GM08714 (cell line): Measurements from ENCODE around the gene ZDHHC11B.
"Not testable (repeated sequence)": the region's sequence is repeated elsewhere in the genome, so short reads cannot be mapped to it uniquely, and the experiment has no call there.

Experiments used
- H3K4me3 ChIP-seq: fragments of 200-500 bp; sonication (Bioruptor generic); 2 replicates; pipeline ENCODE4 v1.5.1; 2014; ENCODE audit warnings: mild to moderate bottlenecking, low read length, inconsistent platforms
- ZNF274 ChIP-seq: IDR thresholded peaks from 2 replicates; pipeline ENCODE4 v1.6.1; 2012; ENCODE audit warnings: mild to moderate bottlenecking, low read depth, low read length

The ZDHHC11B gene

DNA sequence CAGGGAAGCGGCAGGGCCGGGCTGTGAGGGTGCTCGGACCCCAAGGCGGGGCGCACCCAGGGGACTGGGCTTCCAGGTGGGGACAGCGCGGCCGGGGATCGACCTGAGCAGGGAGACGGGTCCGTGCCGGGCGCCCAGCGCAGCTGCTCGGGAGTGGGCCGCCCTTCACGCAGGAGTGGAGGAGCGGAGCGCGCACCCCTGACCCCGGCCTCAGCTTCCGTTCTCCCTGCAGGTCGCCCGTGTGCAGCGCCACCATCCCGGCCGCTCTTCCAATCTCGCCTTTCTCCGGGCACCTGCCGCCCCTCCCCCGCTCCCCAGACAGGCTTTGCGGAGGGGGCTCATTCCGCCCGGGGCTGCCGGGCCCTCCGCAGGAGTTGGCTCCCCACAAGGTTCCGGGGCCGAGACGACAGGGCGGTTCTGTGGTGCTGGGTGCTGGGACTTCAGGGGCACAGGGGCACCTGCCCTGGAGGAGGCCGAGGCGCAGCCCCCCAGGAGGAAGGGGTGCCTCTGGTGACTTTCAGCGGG lies 714 bp upstream of the ZDHHC11B start:
- H3K4me3 ChIP-seq: peak overlapping the region; percentile 68; the same call in 1 of the 2 replicates

DNA sequence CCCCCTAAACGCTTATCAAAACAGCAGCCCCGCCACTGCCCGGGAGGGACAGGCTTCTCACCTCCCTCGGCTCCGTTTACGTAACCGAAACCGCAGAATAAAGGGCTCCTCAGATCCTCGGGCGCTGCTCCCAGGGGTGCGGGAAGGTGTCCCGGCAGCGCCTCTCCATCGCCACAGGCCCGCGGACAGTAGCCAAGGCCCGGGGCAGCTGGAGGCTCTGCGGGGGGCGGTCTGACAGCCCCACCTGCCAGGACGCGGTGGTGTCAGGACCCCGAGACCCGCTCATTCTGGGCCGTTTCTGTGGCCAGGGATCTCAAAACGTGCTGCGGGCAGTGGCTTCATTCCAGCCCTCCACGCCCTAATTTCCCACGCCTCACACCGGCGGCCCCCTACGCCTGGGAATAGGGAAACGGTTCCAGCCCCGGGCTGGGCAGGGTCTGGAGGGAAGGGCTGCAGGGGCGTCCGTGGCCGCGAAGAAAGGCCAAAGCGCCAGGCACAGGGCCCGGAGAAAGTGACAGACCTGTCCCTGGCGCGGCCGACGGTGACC lies 575 bp downstream of the ZDHHC11B start:
- H3K4me3 ChIP-seq: peak overlapping the region; percentile 20; the same call in 1 of the 2 replicates

DNA sequence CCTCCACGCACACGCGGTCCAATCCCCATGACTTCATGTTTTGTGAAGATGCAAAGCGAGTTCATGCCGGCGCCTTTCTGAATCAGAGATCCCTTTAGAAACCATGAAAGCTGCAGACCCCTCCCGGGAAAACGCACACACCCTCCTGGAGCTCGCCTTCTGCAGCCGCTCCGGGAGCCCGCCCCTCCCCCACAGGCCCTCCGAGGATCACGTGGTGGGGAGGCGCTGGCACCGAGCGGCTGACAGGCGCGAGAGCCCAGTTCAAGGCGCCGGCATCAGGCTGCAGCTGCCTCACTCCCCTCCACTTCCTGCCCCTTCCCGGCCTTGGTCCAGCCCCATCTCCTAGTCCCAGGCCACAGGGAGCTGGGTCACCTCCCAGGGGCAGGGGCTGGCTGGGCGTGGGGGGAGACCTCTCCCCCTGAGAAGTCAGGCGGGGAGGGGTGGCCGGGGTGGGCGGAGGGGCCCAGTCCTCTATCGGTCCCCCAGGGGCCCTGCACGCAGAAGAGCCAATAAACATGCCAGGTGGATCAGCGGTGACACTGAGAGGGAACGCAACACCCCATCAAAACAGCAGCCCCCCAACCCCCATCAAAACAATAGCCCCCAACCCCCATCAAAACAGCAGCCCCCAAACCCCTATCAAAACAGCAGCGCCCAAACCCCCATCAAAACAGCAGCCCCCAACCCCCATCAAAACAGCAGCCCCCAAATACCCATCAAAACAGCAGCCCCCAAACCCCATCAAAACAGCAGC lies 1.3 kb downstream of the ZDHHC11B start:
- not testable (repeated sequence) for H3K4me3 ChIP-seq

DNA sequence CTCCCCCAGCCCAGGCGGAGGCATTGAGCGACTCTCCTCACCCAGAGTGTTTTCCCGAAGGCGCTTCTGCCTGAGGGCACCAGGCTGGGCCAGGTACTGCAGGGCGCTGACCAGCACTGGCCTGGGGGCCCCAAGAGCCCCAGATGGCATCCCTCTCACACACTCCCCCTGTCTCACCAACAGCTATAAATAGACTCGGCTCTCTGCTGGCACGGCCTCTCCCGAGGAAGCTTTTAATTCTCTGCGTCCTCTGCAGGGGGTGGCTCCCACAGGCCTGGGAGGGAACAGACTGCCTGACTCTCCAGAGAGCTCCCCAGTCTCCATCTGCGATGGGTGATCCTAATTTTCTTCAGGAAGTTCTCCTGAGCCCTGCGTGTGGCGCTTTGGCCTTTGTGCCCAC lies 2.2 kb downstream of the ZDHHC11B start:
- not testable (repeated sequence) for H3K4me3 ChIP-seq

DNA sequence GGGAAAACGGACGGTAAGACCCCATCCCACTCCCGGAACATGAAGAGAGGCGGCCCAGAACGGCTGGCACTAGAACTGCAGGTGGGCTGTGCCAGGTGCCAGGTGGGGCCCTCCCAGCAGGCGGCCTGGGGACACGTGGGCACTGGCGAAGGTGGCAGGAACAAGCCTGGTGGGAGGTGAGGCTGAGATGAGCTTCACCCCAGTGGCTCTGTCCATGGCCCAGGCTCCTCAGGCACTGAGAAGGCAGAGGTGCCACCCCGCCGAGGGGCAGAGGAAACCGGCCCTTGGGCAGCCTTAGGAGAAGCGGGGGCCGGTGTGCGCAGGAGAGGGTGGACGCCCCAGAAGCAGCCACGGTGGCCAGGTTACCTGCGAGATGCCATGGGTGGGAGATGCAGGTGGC lies 4.0 kb downstream of the ZDHHC11B start:
- not testable (repeated sequence) for H3K4me3 ChIP-seq

DNA sequence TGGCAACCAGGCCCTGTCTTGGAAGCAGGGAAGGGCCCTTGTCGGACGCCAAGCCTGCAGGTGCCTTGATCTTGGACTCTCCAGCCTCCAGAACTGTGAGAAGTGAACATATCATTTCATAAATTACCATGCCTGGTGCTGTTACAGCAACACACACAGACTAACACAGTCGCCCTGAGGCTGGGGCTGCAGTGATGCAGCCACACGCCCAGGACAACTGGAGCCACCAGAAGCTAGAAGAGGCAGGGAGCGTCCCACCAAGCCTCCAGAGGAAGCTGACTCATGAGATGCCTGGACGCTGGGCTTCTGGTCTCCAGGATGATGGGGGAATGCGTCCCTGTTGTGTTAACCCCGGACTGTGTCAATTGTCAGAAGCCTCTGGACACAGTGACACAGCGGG lies 5.6 kb downstream of the ZDHHC11B start:
- H3K4me3 ChIP-seq: not testable (repeated sequence)

DNA sequence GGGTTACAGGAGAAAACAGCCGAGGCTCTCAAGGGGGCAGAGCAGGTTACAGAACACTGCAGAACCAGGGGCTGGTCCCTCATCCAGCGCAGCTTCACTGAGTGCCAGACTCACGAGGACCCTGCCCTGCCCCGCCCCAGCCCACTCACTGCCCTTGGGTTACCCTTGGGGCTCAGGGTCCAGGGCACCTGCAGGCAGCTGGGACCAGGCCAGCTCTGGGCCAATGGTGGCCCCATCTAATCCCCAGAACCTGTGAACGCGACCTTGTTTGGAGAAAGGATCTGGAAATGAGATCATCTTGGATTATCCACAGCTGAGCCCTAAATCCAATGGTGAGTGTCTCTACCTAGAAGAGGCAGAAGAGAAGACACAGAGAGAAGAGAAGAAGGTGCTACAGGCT lies 6.1 kb downstream of the ZDHHC11B start:
- not testable (repeated sequence) for H3K4me3 ChIP-seq

DNA sequence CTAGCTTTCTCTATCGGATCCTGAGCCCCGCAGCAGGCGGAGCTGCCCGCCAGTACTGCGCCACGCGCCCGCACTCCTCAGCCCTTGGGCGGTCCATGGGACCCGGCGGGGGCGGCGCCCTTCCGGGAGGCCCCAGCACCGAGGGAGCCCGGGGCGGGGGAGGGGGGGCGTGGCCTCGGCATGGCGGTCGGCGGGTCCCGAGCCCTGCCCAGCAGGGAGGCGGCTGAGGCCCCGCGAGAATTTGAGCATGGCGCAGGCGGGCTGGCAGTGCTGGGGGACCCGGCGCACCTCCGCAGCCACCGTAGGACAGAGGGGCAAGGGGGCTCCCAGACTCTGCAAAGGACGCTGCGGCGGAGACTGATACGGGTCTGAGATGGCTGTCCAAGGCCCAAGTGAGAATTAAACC lies 6.8 kb downstream of the ZDHHC11B start:
- TF ChIP-seq ZNF274: no peak
- H3K4me3 ChIP-seq: no peak overlapping the region

DNA sequence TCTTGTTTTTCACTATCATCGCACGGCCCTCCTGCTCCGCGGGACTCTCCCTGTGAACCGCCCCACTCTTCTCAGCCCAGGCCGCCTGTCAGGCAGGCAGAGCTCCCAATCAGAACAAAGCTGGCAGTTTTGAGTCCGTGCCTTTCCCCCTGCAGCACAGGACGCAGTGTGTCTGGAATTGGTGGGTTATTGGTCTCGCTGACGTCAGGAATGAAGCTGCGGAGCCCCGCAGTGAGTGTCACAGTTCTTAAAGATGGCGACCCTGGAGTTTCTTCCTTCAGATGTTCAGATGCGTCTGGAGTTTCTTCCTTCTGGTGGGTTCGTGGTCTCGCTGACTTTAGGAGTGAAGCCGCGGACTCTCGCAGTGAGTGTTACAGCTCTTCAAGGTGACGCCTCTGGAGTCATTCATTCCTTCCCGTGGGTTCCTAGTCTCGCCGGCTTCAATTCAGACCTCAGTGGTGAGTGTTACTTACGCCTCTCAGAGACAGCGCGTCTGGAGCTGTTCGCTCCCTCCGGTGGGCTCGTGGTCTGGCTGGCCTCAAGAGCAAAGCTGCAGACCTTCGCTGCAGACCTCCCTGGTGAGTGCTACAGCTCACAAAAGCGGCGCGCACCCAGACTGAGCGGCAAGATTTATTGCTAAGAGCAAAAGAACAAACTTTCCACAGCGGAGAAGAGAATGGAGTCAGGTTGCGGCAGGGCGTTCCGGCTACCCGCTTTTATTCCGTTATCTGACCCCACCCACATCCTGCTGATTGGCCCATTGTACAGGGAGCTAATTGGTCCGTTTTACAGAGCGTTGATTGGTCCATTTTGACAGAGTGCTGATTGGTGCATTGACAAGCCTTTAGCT lies 7.4 kb downstream of the ZDHHC11B start:
- H3K4me3 ChIP-seq: no peak overlapping the region
- TF ChIP-seq ZNF274: no peak

DNA sequence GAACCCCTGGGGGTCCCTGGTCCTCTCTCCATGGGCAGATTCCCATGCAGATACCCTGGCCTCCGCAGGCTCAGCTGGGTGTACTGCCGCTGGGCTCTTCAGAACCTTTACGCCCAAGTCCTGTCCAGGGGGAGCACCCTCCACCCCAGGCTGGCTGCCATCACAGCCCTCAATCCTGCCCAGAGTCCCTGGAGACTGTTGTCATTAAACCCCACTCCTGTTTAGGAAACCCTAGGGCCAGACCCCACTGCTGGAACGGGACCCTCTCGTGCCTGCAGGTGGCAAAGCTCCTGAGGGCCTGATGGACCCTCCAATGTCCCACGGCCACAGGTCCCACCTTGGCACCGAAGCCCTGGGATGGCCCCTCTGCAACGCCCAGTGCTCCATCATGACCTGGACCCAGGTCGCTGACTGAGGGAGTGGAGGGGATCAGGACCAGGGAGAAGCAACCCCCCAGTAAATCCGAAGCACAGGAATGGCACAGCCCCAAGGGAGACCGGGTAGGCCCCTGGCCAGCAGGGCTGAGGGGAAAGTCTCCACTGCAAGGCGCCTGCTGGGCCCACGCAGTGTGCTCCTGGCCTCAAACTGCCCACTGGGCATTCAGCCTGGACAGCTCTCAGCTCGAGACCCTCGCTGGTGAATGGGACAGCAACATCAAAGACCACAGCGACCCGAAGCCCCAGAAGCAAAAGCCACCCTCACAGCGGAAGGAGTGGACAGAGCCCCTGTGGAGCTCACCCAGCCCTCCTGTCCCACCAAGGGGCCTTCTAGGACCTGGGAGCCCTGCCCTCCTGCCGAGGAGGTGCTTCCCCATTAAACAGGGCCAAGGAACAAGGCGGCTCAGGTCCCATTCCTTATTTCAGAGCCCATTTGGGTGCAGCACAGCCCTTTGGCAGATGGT lies 8.3 kb downstream of the ZDHHC11B start:
- no peak for TF ChIP-seq ZNF274
- no peak overlapping the region for H3K4me3 ChIP-seq

DNA sequence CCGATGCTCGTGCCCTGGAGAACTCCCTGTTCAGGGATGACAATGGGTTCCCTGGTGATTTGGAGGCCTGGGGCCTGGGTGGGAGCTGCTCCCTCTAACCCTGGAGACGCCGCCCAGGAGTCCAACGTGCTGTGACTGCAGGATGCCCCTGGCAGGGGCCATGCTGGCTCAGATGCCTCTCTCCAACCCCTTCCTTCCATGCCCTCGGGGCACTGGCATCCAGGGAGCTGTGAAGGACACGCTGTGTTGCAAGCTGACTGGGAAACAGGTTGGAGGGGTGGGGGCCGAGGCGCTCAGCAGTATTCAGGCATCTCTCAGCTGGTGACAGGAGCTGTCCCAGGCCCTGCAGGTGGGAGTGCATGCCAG lies 9.0 kb downstream of the ZDHHC11B start:
- not testable (repeated sequence) for H3K4me3 ChIP-seq

DNA sequence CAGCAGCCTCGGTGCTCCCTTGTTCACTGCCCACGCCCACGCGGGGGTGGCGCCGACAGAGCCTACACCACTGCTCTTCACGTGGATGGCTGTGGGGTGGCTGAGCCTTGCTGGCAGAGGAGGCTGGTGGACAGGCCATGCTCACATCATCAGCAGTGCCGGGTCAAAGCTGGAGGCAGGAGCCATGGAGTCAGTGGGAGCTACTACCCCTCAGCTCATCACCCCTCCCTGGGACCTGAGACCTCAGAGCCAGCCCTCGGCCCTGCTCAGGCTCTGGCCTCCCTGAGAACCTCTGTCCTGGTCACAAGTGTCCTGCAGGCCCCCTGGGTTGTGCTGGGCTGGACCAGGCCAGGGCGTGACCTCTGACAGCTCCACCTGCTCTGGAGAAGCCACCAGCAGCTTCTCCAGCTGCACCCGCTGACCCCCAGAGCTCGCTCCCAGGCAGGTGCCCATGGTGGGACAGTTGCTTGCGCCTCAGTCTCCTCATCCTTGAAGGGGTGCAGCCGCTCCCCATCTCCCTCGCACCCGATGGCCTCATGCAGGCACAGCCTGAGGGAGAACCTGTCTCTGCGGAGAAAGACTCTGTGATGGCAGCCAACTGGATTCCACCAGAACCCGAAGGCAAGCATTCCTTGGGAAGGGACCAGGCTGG lies 9.5 kb downstream of the ZDHHC11B start:
- H3K4me3 ChIP-seq: not testable (repeated sequence)

DNA sequence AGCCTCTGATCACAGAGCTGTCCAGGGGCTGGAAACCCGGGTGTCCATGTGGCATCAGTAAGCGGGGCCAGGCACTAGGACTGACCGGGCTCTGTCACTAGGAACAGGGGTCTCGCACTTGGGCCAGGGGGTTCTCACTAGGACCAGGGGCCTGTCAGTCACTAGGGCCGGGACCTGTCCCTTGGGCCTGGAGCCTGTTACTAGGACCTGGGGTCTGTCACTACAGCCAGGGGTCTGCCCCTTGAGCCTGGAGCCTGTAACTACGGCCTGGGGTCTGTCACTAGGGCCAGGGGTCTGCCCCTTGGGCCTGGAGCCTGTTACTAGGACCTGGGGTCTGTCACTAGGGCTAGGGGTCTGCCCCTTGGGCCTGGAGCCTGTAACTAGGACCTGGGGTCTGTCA lies 10.2 kb downstream of the ZDHHC11B start:
- not testable (repeated sequence) for H3K4me3 ChIP-seq

DNA sequence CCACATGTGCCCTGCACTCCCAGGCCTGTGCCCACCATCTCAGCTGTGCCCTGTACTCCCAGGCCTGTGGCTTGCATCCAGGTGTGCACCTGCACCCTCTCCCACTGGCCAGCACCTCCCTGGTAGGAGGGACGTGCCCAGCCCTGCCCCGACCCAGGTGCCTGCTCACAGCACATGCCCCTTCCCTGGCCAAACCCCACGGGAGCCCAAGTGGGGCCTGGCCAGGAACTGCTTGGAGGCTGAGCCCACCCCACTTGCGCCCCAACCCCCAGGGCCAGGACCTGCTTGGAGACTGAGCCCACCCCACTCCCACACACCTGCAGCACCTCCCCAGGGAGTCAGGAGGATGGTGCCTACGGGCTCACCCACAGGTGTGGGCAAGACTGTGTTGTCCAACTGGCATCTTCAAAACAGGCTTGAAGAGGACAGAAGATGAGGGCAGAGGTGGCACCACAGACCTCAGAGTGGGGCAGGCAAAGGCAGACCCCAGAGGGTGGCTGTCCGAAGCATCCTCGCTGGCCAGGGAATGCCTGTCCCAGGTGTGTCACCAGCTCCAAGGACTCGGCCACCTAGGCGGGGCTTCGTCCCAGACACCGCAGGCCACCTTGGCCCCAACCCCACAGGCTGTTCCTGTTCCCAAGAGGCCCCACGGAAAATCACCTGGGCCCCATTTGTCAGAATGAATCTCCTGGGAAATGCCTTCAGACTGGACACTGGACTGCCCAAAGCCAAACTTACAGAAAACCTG lies 10.8 kb downstream of the ZDHHC11B start:
- no peak overlapping the region for H3K4me3 ChIP-seq
- no peak for TF ChIP-seq ZNF274

DNA sequence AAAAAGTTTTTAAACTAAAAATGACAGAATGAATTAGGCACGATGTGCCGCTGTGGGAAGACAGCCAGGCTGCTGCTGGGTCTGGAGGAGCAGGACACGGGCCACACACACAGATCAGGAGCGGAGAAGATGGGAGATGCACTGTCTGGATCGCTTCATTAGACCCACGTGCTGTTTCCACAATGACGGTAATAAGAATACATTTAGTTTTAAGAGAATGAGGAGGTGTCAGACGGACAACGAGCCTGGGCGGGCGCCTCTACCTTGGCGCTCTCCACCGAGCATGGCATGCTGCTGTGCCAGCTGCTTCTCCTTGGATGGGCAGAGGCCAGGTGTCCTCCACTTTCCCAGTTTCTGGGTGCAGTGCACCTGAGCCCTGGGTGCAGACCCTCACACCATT lies 11.6 kb downstream of the ZDHHC11B start:
- not testable (repeated sequence) for H3K4me3 ChIP-seq

DNA sequence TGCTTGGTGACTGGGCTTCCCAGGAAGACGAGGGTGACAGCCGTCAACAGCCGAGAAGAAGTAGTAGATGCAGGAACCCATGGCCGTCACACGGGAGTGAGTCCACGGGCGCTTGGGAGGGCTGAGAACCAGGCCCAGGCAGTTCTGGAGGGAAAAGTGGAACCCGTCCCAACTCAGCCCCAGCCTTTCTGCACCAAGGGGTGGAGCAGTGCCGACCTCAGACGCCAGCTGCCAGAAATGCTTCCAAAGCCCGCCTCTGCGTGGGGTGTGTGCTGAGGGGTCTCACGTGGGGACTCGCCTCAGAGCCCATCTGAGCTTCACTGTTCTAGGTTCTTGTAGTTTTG lies 12.0 kb downstream of the ZDHHC11B start:
- not testable (repeated sequence) for H3K4me3 ChIP-seq

DNA sequence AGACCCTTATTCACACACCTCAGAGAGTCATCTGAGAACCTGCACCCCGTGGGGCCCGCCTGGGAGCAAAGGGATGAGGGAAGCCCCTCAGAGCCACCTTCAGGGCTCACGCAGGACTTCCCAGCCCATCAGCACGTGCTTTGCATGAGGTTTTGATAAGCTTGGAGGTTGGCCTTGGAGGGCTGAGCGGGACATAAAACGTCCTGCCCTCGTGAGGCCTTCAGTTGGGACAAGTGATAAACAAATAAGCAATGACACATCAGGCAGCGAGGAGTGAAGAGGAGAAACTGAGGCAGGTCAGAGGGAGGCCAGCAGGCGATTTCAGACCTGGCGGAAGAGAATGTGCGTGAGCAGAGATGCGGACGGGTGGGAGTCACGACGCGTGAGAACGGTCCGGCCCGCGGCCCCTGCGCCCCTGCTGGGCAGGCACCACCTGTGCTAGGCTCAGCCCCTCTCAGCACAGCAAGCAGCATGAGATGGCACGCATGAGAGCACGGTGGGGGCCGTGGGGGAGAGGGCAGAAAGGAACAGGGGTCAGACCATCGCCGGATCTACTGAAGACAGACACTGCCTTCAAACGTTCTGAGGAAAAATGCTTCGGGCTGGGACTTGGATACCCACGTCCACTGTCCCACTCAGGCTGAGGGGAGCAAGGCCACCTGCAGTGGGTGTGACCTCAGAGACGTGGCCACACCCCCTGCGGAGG lies 12.5 kb downstream of the ZDHHC11B start:
- H3K4me3 ChIP-seq: not testable (repeated sequence)

DNA sequence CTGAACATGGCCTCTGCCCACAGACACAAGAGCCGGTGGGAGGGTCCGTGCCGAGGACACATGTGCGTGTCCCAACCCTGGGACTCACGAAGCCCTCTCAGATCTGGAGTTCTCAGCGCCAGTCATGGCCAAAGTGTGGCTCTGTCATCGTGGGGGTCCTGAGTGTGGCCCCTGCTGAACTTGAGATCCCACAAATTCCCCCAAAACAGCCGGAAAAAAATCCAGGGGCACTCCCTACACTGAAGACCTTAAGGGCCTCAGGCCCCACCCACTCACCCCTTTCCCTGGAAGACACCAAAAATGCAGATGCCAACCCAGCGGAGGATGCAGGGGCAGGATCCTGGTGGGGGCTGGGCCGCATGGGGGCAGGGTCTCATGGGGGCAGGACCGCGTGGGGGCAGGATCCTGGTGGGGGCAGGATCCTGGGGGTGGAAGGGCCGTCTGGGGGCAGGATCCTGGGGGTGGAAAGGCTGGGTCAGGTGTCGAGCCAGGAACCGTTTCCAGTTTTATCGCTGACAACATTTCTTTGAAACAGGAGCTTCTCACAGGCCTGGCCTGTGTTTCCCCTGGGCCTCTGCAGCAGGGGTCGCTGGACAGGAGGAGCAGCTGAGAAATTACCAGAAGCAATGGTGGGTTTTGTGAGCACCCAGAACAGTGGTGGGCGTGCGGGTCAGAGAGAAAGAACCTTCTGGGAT lies 13.3 kb downstream of the ZDHHC11B start:
- H3K4me3 ChIP-seq: not testable (repeated sequence)
